ENCODE results near the gene LRP1. TPM values are rescaled to one million over a fixed set of nuclear protein-coding genes. Genes with fewer than 3 reads are reported as not detected.
A peak's percentile ranks its signal among the peaks of the same experiment; 100 is the strongest.

The LRP1 gene
- total and polyA plus RNA-seq, 4 donors: 36.8 to 992 (median 370) TPM

GRCh38 chr12:57107456-57108155, 20.7 kb upstream of the LRP1 start:
- Histone ChIP-seq H3K4me1 (ENCODE audit: control insufficient read depth in 1 of 2, insufficient read depth in 2 of 2, low read length in 2 of 2) (no peaks in the 10 kb centered on the region), H3K36me3 (ENCODE audit: control insufficient read depth in 1 of 2, insufficient read depth in 2 of 2, low read length in 1 of 2) (peaks cover 0 to 4% of the 10 kb centered on the region in 2 donors), H3K27ac (ENCODE audit: low read depth in 1 of 2, low read length in 2 of 2) (no peak overlapping the region), H3K9me3 (ENCODE audit: control insufficient read depth, low read length) (no peaks in the 10 kb centered on the region), H3K27me3 (ENCODE audit: control insufficient read depth in 1 of 2, insufficient read depth in 2 of 2, low read length in 1 of 2) (no peaks in the 10 kb centered on the region), H3K4me3 (ENCODE audit: low read length in 2 of 2) (no peak overlapping the region)
- 64 to 66% methylated on average over 7 of the region's 7 CpGs for WGBS, 2 donors
- peak in 1 of 2 donors; percentile 57 for DNase-seq
- intact Hi-C loops (cut with DNase I): no loop called here
- no peak for ATAC-seq (ENCODE audit: low FRiP score)

DNA sequence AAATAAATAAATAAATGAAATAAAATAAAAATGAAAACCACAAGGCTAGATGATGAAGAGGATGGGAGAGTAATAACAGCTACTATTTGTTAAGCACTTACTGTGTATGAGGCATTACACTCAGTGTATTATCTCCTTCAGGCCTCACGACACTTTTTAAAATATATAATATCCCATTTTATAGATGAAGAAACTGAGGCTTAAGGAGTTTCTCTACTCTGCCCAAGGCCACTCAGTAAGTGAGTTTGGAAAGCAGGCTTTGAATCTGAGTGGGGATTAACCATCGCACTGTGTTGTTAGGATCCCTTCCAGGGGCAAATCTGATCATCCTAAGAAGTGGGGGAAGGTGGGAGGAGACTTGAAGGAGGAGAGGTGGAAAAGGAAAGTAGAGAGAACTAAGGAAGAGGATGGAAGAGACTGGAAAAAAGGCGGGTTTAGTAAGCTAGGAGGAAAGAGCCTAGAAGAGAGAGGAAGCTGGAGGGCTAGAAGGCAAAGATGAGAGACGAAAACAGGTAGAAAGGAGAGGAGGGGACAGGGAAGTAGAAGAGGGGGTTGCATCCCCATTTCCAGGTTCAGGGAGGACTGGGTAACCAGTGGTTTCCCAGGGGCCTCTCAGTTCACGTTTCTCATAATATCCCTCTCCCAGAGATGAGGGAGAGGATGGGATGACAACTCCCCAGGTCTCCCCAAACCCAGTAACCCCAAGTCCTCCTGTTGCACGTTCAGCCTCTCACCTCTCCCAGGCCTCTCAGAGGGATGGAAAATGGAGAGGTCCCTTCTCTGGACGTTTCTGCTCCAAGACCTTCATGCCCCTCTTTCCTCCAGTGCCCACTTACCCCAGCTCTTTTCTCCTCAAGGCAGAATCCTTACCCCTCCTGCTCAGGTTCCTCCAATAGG, 18.8 kb upstream of the LRP1 start:
- H3K4me3 ChIP-seq (ENCODE audit: low read length in 2 of 2): peak overlapping the region; percentile 61 to 86
- DNase-seq: no peak
- no peak for ATAC-seq (ENCODE audit: low FRiP score)
- no peaks in the 10 kb centered on the region for H3K27me3 ChIP-seq (ENCODE audit: control insufficient read depth in 1 of 2, insufficient read depth in 2 of 2, low read length in 1 of 2)
- H3K4me1 ChIP-seq (ENCODE audit: control insufficient read depth in 1 of 2, insufficient read depth in 2 of 2, low read length in 2 of 2): no peaks in the 10 kb centered on the region
- WGBS, 2 donors: 39 to 44% methylated on average over 7 of the region's 7 CpGs
- intact Hi-C loops (cut with DNase I): loop anchor here (2.0 to 5.0 kb wide), 3 partner anchors 15 to 102 kb away; partner anchors contain the start of gene ZBTB39 (in 1 of the 2)
- no peak overlapping the region for H3K27ac ChIP-seq (ENCODE audit: low read depth in 1 of 2, low read length in 2 of 2)
- H3K9me3 ChIP-seq (ENCODE audit: control insufficient read depth, low read length): no peaks in the 10 kb centered on the region
- peaks cover 0 to 4% of the 10 kb centered on the region in 2 donors for H3K36me3 ChIP-seq (ENCODE audit: control insufficient read depth in 1 of 2, insufficient read depth in 2 of 2, low read length in 1 of 2)

DNA sequence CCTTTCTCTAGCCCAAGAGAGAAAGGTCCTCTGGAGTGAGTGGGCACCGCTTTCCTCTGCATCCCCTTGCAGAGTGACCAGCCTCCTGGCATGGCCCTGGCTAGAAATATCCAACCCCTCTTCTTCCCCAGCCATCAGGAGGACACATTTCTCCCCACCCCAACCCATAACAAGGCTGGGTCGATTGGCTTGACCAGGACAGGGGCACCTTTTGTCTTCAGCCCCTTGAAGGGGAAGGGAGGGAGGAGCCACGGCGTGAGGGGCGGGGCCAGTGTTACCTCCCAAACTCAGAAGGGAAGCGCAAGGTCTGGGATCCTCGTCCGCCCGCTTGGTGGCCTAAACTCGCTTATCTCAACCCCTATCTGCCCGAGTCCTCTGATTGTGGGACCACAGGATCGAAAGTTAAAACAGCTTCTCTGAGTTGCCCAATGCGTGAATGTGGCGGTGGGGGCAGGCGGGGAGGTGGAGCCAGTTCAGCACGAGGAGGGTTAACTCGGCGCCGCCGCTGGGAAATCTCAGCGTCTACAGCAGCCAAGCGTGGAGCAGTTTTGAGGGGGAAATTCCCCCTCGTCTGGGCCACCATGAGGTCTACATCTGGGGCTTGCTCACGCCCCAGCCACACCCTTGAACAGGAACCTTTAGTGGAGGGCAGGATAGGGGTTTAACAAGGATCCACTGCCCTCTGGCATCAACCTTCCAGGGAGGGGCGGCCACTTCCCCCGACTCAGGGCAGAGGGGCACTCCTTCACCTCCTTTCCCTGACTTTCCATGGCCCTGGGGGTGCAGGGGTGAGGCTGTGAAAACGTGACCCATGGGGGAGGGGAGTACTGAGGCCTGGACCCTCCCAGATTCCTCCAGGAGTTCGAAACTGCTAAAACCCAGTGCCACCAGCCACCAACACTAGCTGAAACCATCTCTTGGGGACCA, 17.9 kb upstream of the LRP1 start:
- Histone ChIP-seq H3K27ac (ENCODE audit: low read depth in 1 of 2, low read length in 2 of 2) (peak overlapping the region; percentile 19 to 98), H3K4me3 (ENCODE audit: low read length in 2 of 2) (peak overlapping the region; percentile 61 to 86), H3K27me3 (ENCODE audit: control insufficient read depth in 1 of 2, insufficient read depth in 2 of 2, low read length in 1 of 2) (no peaks in the 10 kb centered on the region), H3K4me1 (ENCODE audit: control insufficient read depth in 1 of 2, insufficient read depth in 2 of 2, low read length in 2 of 2) (no peaks in the 10 kb centered on the region), H3K9me3 (ENCODE audit: control insufficient read depth, low read length) (no peaks in the 10 kb centered on the region), H3K36me3 (ENCODE audit: control insufficient read depth in 1 of 2, insufficient read depth in 2 of 2, low read length in 1 of 2) (peaks cover 0 to 4% of the 10 kb centered on the region in 2 donors)
- DNase-seq (peak; percentile 83 to 91), ATAC-seq (ENCODE audit: low FRiP score) (peak; percentile 49)
- intact Hi-C loops (cut with DNase I): loop anchor here (1.0 to 5.0 kb wide), 4 partner anchors 16 to 103 kb away; partner anchors contain the start of genes NAB2 (in 1 of the 2) and ZBTB39 (in 1 of the 2)
- WGBS, 2 donors: 1 to 2% methylated on average over 28 of the region's 28 CpGs

- Histone ChIP-seq H3K27ac (ENCODE audit: low read depth in 1 of 2, low read length in 2 of 2) (peak within 1 kb of the TSS; percentile 59 to 98), H3K4me3 (ENCODE audit: low read length in 2 of 2) (peak within 1 kb of the TSS; percentile 61 to 86), H3K27me3 (ENCODE audit: control insufficient read depth in 1 of 2, insufficient read depth in 2 of 2, low read length in 1 of 2) (no peaks in the 10 kb centered on the region), H3K9me3 (ENCODE audit: control insufficient read depth, low read length) (no peaks in the 10 kb centered on the region), H3K36me3 (ENCODE audit: control insufficient read depth in 1 of 2, insufficient read depth in 2 of 2, low read length in 1 of 2) (peaks cover 0 to 3% of the 10 kb centered on the region in 2 donors), H3K4me1 (ENCODE audit: control insufficient read depth in 1 of 2, insufficient read depth in 2 of 2, low read length in 2 of 2) (no peaks in the 10 kb centered on the region)
- DNase-seq: peak; percentile 90 to 92
- WGBS, 2 donors: 0% methylated on average over 12 to 13 of the region's 13 CpGs
- intact Hi-C loops (cut with DNase I): loop anchor here (1.0 to 5.0 kb wide), 4 partner anchors 16 to 104 kb away; partner anchors contain the start of genes NAB2 (in 1 of the 2) and ZBTB39 (in 1 of the 2)
- peak; percentile 86 for ATAC-seq (ENCODE audit: low FRiP score)
These were observed 17.1 kb upstream of the LRP1 start, which contains the start of gene STAT6 for GRCh38 chr12:57111031-57111734. TSS of gene STAT6 (minus strand) at chr12:57111362. CDS start at chr12:57108278, 3,084 bp downstream.

GRCh38 chr12:57112492-57113294, 15.6 kb upstream of the LRP1 start:
- peak; percentile 77 for ATAC-seq (ENCODE audit: low FRiP score)

GRCh38 chr12:57116580-57117281, 11.6 kb upstream of the LRP1 start:
- WGBS, 2 donors: 72 to 76% methylated on average over 5 of the region's 5 CpGs
- H3K36me3 ChIP-seq (ENCODE audit: control insufficient read depth in 1 of 2, insufficient read depth in 2 of 2, low read length in 1 of 2): no peaks in the 10 kb centered on the region
- H3K4me3 ChIP-seq (ENCODE audit: low read length in 2 of 2): no peak overlapping the region
- H3K27ac ChIP-seq (ENCODE audit: low read depth in 1 of 2, low read length in 2 of 2): no peak overlapping the region
- H3K4me1 ChIP-seq (ENCODE audit: control insufficient read depth in 1 of 2, insufficient read depth in 2 of 2, low read length in 2 of 2): no peaks in the 10 kb centered on the region
- H3K27me3 ChIP-seq (ENCODE audit: control insufficient read depth in 1 of 2, insufficient read depth in 2 of 2, low read length in 1 of 2): no peaks in the 10 kb centered on the region
- ATAC-seq (ENCODE audit: low FRiP score): no peak
- intact Hi-C loops (cut with DNase I): no loop called here
- no peak for DNase-seq
- no peaks in the 10 kb centered on the region for H3K9me3 ChIP-seq (ENCODE audit: control insufficient read depth, low read length)

More at GRCh38 chr12:57112492-57113294, 15.6 kb upstream of the LRP1 start:
- WGBS, 2 donors: 46 to 53% methylated on average over 9 of the region's 9 CpGs
- H3K27me3 ChIP-seq (ENCODE audit: control insufficient read depth in 1 of 2, insufficient read depth in 2 of 2, low read length in 1 of 2): no peaks in the 10 kb centered on the region
- no peaks in the 10 kb centered on the region for H3K4me1 ChIP-seq (ENCODE audit: control insufficient read depth in 1 of 2, insufficient read depth in 2 of 2, low read length in 2 of 2)
- peak overlapping the region in 1 of 2 donors; percentile 2 for H3K27ac ChIP-seq (ENCODE audit: low read depth in 1 of 2, low read length in 2 of 2)
- DNase-seq: no peak
- no peak overlapping the region for H3K4me3 ChIP-seq (ENCODE audit: low read length in 2 of 2)
- intact Hi-C loops (cut with DNase I): loop anchor here (1.0 to 5.0 kb wide), 2 partner anchors 43 to 105 kb away; partner anchors contain the start of gene ZBTB39 (in 1 of the 2)
- no peaks in the 10 kb centered on the region for H3K9me3 ChIP-seq (ENCODE audit: control insufficient read depth, low read length)
- H3K36me3 ChIP-seq (ENCODE audit: control insufficient read depth in 1 of 2, insufficient read depth in 2 of 2, low read length in 1 of 2): no peaks in the 10 kb centered on the region
